Astrocyte (in vitro differentiated cells and primary cell): ENCODE data around the gene LIPI. TPM values are rescaled to one million over a fixed set of nuclear protein-coding genes. Genes with fewer than 3 reads are reported as not detected.

Experiments used
- DNase-seq: peaks from one replicate; pipeline ENCODE4 v3.0.0-alpha.2; 2010; ENCODE audit warnings: low read depth
- FAIRE-seq: peaks from 2 replicates; lab custom pipeline; 2011; peaks lifted over from hg19 to GRCh38; lab: Jason Lieb, UNC
- H2AFZ ChIP-seq: 2 replicates; pipeline ENCODE4 v1.6.0; 2012; ENCODE audit warnings: low read depth, low read length, inconsistent platforms
- H3K27ac ChIP-seq: 2 replicates; pipeline ENCODE4 v1.5.1; 2011; ENCODE audit warnings: low read depth, low read length, inconsistent platforms
- H3K27me3 ChIP-seq: 2 replicates; pipeline ENCODE4 v1.6.0; 2011; ENCODE audit warnings: low read length, inconsistent platforms; ENCODE audit not compliant: insufficient read depth
- H3K36me3 ChIP-seq: 2 replicates; pipeline ENCODE4 v1.5.1; 2011; ENCODE audit warnings: low read length, inconsistent platforms; ENCODE audit not compliant: insufficient read depth
- H3K4me1 ChIP-seq: 2 replicates; pipeline ENCODE4 v1.5.1; 2011; ENCODE audit warnings: low read length, inconsistent platforms; ENCODE audit not compliant: insufficient read depth
- H3K4me2 ChIP-seq: 2 replicates; pipeline ENCODE4 v1.6.0; 2012; ENCODE audit warnings: low read length, inconsistent platforms
- H3K4me3 ChIP-seq: 2 replicates; pipeline ENCODE4 v1.5.1; 2011; ENCODE audit warnings: low read depth, mild to moderate bottlenecking, low read length, inconsistent platforms; ENCODE audit not compliant: insufficient read depth
- H3K79me2 ChIP-seq: 2 replicates; pipeline ENCODE4 v1.6.0; 2012; ENCODE audit warnings: mild to moderate bottlenecking, low read length, inconsistent platforms; ENCODE audit not compliant: insufficient read depth
- H3K9ac ChIP-seq: 2 replicates; pipeline ENCODE4 v1.6.0; 2012; ENCODE audit warnings: mild to moderate bottlenecking, low read length, inconsistent platforms
- H3K9me3 ChIP-seq: 2 replicates; pipeline ENCODE4 v1.5.1; 2012; ENCODE audit warnings: low read depth, mild to moderate bottlenecking, low read length, inconsistent platforms; ENCODE audit not compliant: insufficient read depth
- H4K20me1 ChIP-seq: 2 replicates; pipeline ENCODE4 v1.6.0; 2012; ENCODE audit warnings: low read length, inconsistent platforms; ENCODE audit not compliant: insufficient read depth
- H3K27ac Mint-ChIP-seq: one replicate; pipeline ENCODE4 v1.8.0; 2021; ENCODE audit warnings: mild to moderate bottlenecking, mixed read lengths; ENCODE audit not compliant: unreplicated experiment
- H3K27me3 Mint-ChIP-seq: one replicate; pipeline ENCODE4 v1.8.0; 2021; ENCODE audit warnings: low read depth, mixed read lengths; ENCODE audit not compliant: unreplicated experiment
- H3K36me3 Mint-ChIP-seq: one replicate; pipeline ENCODE4 v1.8.0; 2021; ENCODE audit warnings: low read depth, mixed read lengths; ENCODE audit not compliant: unreplicated experiment
- H3K4me1 Mint-ChIP-seq: one replicate; pipeline ENCODE4 v1.8.0; 2021; ENCODE audit warnings: low read depth, mixed read lengths; ENCODE audit not compliant: unreplicated experiment
- H3K4me3 Mint-ChIP-seq: one replicate; pipeline ENCODE4 v1.8.0; 2021; ENCODE audit warnings: mild to moderate bottlenecking, moderate library complexity, mixed read lengths; ENCODE audit not compliant: unreplicated experiment
- H3K9me3 Mint-ChIP-seq: one replicate; pipeline ENCODE4 v1.8.0; 2021; ENCODE audit warnings: mild to moderate bottlenecking, mixed read lengths; ENCODE audit not compliant: unreplicated experiment
- EZH2 ChIP-seq: IDR thresholded peaks from 2 replicates; pipeline ENCODE4 v1.6.1; 2012; ENCODE audit warnings: mild to moderate bottlenecking, low read length, inconsistent platforms; ENCODE audit not compliant: insufficient read depth
- total RNA-seq: library from RNA; stranded (reverse); gene quantifications from 2 replicates; pipeline ENCODE4 v1.2.1, GENCODE V29; 2021
- TF ChIP-seq, protein P1 (sequence below): IDR thresholded peaks from 2 replicates; pipeline ENCODE4 v1.5.1; 2011; ENCODE audit warnings: low read depth, mild to moderate bottlenecking, inconsistent platforms, low read length, moderate library complexity; ENCODE audit not compliant: insufficient read depth

LIPI gene
- total RNA-seq, 1 donor from 2014 or later: not detected

DNA sequence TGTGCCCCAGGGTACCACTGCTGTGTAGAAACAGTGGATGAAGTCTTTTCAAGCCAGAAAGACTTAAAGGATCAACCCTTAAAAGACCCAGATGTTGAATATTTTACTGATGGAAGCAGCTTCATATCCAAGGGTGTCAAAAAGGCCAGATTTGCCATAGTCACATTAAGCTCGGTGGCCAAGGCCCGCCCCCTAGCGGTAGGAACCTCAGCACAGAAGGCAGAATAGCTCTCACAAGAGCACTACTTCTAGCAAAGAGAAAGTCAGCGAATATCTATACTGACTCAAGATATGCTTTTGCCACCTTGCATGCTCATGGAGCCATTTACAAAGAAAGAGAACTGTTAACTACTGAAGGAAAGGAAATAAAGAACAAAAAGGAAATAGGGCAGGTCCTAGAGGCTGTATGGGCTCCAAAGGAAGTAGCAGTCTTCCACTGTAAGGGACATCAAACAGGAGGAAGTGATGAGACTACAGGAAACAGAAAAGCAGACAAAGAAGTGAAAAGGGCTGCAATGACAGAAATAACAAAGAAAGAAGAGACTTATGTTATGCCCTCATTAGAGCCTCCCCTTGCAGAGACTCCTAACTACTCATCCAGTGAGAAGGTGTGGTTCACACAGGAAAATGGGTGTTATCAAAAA is 90.5 kb downstream of the LIPI start:
- Mint-ChIP-seq H3K36me3 (no peaks in the 10 kb centered on the region), H3K4me1 (no peaks in the 10 kb centered on the region), H3K27ac (no peak overlapping the region), H3K9me3 (no peaks in the 10 kb centered on the region), H3K4me3 (no peak overlapping the region), H3K27me3 (no peaks in the 10 kb centered on the region)
- FAIRE-seq: no peak
- no peaks in the 10 kb centered on the region for H3K27me3 ChIP-seq
- H3K4me1 ChIP-seq: no peaks in the 10 kb centered on the region
- H3K9me3 ChIP-seq: no peaks in the 10 kb centered on the region
- H3K4me2 ChIP-seq: no peak overlapping the region
- H3K4me3 ChIP-seq: no peak overlapping the region
- no peak overlapping the region for H3K9ac ChIP-seq
- no peak for TF ChIP-seq EZH2
- TF ChIP-seq, protein P1, sequence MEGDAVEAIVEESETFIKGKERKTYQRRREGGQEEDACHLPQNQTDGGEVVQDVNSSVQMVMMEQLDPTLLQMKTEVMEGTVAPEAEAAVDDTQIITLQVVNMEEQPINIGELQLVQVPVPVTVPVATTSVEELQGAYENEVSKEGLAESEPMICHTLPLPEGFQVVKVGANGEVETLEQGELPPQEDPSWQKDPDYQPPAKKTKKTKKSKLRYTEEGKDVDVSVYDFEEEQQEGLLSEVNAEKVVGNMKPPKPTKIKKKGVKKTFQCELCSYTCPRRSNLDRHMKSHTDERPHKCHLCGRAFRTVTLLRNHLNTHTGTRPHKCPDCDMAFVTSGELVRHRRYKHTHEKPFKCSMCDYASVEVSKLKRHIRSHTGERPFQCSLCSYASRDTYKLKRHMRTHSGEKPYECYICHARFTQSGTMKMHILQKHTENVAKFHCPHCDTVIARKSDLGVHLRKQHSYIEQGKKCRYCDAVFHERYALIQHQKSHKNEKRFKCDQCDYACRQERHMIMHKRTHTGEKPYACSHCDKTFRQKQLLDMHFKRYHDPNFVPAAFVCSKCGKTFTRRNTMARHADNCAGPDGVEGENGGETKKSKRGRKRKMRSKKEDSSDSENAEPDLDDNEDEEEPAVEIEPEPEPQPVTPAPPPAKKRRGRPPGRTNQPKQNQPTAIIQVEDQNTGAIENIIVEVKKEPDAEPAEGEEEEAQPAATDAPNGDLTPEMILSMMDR: no peak
- H3K79me2 ChIP-seq: no peaks in the 10 kb centered on the region
- no peak overlapping the region for H3K27ac ChIP-seq
- DNase-seq: no peak
- H2AFZ ChIP-seq: no peak overlapping the region
- H4K20me1 ChIP-seq: no peaks in the 10 kb centered on the region
- H3K36me3 ChIP-seq: no peaks in the 10 kb centered on the region

DNA sequence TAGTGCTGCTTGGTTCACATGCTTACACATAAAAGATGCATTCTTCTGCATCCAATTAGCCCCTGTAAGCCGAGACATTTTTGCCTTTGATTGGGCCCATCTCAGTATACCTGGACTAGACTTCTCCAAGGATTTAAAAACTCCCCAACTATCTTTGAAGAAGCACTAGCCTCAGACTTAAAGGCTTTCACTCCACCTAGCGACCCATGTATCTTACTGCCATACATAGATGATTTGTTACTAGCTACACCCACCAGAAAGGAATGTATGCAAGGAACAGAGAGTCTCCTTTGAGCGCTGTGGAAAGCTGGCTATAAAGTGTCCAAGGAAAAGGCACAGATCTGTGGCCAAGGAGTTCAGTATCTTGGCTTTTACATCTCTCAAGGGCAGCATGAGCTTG is 91.7 kb downstream of the LIPI start:
- no peaks in the 10 kb centered on the region for H3K36me3 ChIP-seq
- H3K4me3 ChIP-seq: no peak overlapping the region
- no peak overlapping the region for H3K4me2 ChIP-seq
- no peaks in the 10 kb centered on the region for H4K20me1 ChIP-seq
- TF ChIP-seq, protein P1: no peak
- no peak for TF ChIP-seq EZH2
- DNase-seq (no peak), FAIRE-seq (no peak)
- Mint-ChIP-seq H3K36me3 (no peaks in the 10 kb centered on the region), H3K4me3 (no peak overlapping the region), H3K4me1 (no peaks in the 10 kb centered on the region), H3K27me3 (no peaks in the 10 kb centered on the region), H3K9me3 (no peaks in the 10 kb centered on the region), H3K27ac (no peak overlapping the region)
- H3K27me3 ChIP-seq: no peaks in the 10 kb centered on the region
- H3K9me3 ChIP-seq: no peaks in the 10 kb centered on the region
- no peak overlapping the region for H3K9ac ChIP-seq
- H3K4me1 ChIP-seq: no peaks in the 10 kb centered on the region
- no peaks in the 10 kb centered on the region for H3K79me2 ChIP-seq
- H2AFZ ChIP-seq: no peak overlapping the region
- no peak overlapping the region for H3K27ac ChIP-seq

DNA sequence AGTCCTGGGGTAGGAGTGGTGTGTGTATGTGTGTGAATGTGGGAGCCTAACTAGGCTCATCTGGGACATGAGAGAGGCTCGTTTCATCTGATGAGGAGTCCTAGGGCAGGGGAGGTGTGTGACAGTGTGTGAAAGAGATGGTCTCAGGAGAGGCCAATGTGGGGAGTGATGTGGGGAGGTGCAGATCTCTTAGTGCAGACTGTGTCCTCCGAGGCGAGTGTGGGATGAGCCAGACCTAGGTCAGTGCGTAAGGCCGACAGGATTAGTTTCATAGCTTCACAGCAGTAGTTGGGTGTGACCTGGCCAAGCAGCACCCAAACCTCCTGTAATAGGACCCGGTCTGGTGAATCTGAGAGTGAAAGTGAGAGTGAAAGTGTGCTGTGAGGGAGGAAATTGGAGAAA is 94.7 kb downstream of the LIPI start:
- no peaks in the 10 kb centered on the region for H3K36me3 ChIP-seq
- no peaks in the 10 kb centered on the region for H3K4me1 Mint-ChIP-seq
- no peaks in the 10 kb centered on the region for H3K27me3 Mint-ChIP-seq
- TF ChIP-seq, protein P1: no peak
- no peak for TF ChIP-seq EZH2
- no peak for DNase-seq
- no peaks in the 10 kb centered on the region for H3K4me1 ChIP-seq
- no peak overlapping the region for H3K4me2 ChIP-seq
- H2AFZ ChIP-seq: no peak overlapping the region
- H4K20me1 ChIP-seq: no peaks in the 10 kb centered on the region
- H3K9me3 Mint-ChIP-seq: no peaks in the 10 kb centered on the region
- no peaks in the 10 kb centered on the region for H3K79me2 ChIP-seq
- no peak overlapping the region for H3K4me3 ChIP-seq
- no peaks in the 10 kb centered on the region for H3K36me3 Mint-ChIP-seq
- no peak for FAIRE-seq
- H3K9me3 ChIP-seq: no peaks in the 10 kb centered on the region
- H3K27me3 ChIP-seq: no peaks in the 10 kb centered on the region
- H3K27ac ChIP-seq: no peak overlapping the region
- H3K27ac Mint-ChIP-seq: no peak overlapping the region
- H3K4me3 Mint-ChIP-seq: no peak overlapping the region
- H3K9ac ChIP-seq: no peak overlapping the region
